Measurements from ENCODE around the gene FIG4.

DNA sequence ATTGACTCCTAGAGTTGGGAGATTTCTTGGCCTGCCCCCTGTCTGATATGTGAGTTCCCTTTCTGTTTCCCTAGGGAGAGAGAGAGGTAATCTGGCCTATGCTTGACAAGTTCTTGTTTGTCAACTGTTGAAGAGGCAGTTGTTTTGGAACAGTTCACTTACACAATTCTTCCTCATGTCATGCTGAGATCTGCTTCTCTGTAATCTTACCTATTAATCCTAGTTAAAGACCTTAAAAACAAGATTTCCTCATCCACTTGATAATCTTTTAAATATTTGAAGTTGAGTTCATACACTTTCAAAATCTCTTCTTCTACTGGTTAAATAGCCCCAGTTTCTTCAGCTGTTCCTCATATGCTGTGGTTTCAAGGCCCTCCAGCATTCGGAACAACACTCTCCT lies 89.9 kb downstream of the FIG4 start:
- TF ChIP-seq EZH2 (IDR thresholded peaks at IDR 0.05; ENCODE audit: low read length, missing control alignments) = no peak
- no peak for TF ChIP-seq CTCF (conservative IDR thresholded peaks at IDR 0.05 in 1 of 2, IDR thresholded peaks at IDR 0.05 in 1 of 2; ENCODE audit: low read depth in 1 of 2, low read length in 2 of 2)
